Adipocyte (in vitro differentiated cells): ENCODE measurements around the gene PACSIN2.
"Not testable (repeated sequence)": the region's sequence is repeated elsewhere in the genome, so short reads cannot be mapped to it uniquely, and the experiment has no call there.

Experiments used
- DNase-seq: peaks from one replicate; pipeline ENCODE4 v3.0.0-alpha.2; 2015; ENCODE audit warnings: low read depth
- H3K27me3 ChIP-seq: replicated peaks from 2 replicates; pipeline ENCODE4 v1.7.0; 2013; ENCODE audit warnings: mild to moderate bottlenecking, low read length, moderate library complexity; ENCODE audit not compliant: control insufficient read depth, insufficient read depth
- H3K36me3 ChIP-seq: 2 replicates; pipeline ENCODE4 v1.7.0; 2013; ENCODE audit warnings: low read length, mild to moderate bottlenecking, moderate library complexity; ENCODE audit not compliant: control insufficient read depth, insufficient read depth, severe bottlenecking
- H3K4me1 ChIP-seq: 2 replicates; pipeline ENCODE4 v1.7.0; 2013; ENCODE audit warnings: mild to moderate bottlenecking, low read length, moderate library complexity; ENCODE audit not compliant: control insufficient read depth, insufficient read depth
- H3K4me3 ChIP-seq: 2 replicates; pipeline ENCODE4 v1.7.0; 2013; ENCODE audit warnings: mild to moderate bottlenecking, low read length, moderate library complexity
- H3K9ac ChIP-seq: 2 replicates; pipeline ENCODE4 v1.7.0; 2013; ENCODE audit warnings: mild to moderate bottlenecking, low read length, moderate library complexity
- H3K9me3 ChIP-seq: 2 replicates; pipeline ENCODE4 v1.7.0; 2013; ENCODE audit warnings: mild to moderate bottlenecking, low read length, moderate library complexity; ENCODE audit not compliant: control insufficient read depth

PACSIN2 gene

GRCh38 chr22:42972649-42973535, 42.1 kb downstream of the PACSIN2 start:
- H3K4me3 ChIP-seq, result no peak overlapping the region
- peaks cover 18% of the 10 kb centered on the region for H3K4me1 ChIP-seq
- no peaks in the 10 kb centered on the region for H3K36me3 ChIP-seq
- H3K9me3 ChIP-seq, result no peaks in the 10 kb centered on the region
- H3K9ac ChIP-seq, result no peak overlapping the region
- no peaks in the 10 kb centered on the region for H3K27me3 ChIP-seq
- DNase-seq, result no peak

GRCh38 chr22:42971473-42971860, 43.5 kb downstream of the PACSIN2 start:
- not testable (repeated sequence) for DNase-seq, H3K9me3 ChIP-seq, H3K27me3 ChIP-seq, H3K9ac ChIP-seq, H3K36me3 ChIP-seq, H3K4me3 ChIP-seq
- H3K4me1 ChIP-seq, result peaks cover 14% of the 10 kb centered on the region

DNA sequence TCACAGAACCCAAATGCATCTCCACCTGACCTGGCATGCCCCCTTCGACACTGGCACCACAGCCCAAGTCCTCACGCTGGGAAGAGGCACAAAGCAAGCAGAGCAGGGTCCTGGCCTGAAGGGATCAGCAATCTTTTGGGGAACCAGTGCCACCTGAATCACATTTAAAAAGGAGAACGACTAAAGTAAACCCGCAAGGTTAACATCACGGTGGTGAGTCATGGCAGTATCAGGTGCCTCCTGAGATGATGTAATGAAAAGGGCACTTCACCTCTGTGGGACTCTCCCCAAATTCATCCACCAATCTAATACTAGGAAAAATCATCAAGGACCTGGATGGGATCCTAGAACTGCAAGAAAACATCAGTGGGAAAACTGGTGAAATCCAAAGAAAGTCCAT, 44.9 kb downstream of the PACSIN2 start:
- no peaks in the 10 kb centered on the region for H3K9me3 ChIP-seq
- no peaks in the 10 kb centered on the region for H3K36me3 ChIP-seq

GRCh38 chr22:42969348-42969975, 45.5 kb downstream of the PACSIN2 start:
- Histone ChIP-seq H3K36me3 (no peaks in the 10 kb centered on the region), H3K4me1 (peaks cover 14% of the 10 kb centered on the region), H3K9ac (no peak overlapping the region), H3K27me3 (no peaks in the 10 kb centered on the region), H3K4me3 (no peak overlapping the region), H3K9me3 (no peaks in the 10 kb centered on the region)
- peak; percentile 83 for DNase-seq

More for the DNA sequence above, 44.9 kb downstream of the PACSIN2 start:
- DNase-seq, result no peak
- H3K4me1 ChIP-seq, result peaks cover 14% of the 10 kb centered on the region
- no peak overlapping the region for H3K4me3 ChIP-seq
- no peak overlapping the region for H3K9ac ChIP-seq
- no peaks in the 10 kb centered on the region for H3K27me3 ChIP-seq

- Histone ChIP-seq H3K9me3 (no peaks in the 10 kb centered on the region), H3K4me3 (no peak overlapping the region), H3K27me3 (no peaks in the 10 kb centered on the region), H3K36me3 (peaks cover 5% of the 10 kb centered on the region), H3K4me1 (peaks cover 14% of the 10 kb centered on the region), H3K9ac (no peak overlapping the region)
- no peak for DNase-seq
These were observed 47.0 kb downstream of the PACSIN2 start for GRCh38 chr22:42967933-42968332.

DNA sequence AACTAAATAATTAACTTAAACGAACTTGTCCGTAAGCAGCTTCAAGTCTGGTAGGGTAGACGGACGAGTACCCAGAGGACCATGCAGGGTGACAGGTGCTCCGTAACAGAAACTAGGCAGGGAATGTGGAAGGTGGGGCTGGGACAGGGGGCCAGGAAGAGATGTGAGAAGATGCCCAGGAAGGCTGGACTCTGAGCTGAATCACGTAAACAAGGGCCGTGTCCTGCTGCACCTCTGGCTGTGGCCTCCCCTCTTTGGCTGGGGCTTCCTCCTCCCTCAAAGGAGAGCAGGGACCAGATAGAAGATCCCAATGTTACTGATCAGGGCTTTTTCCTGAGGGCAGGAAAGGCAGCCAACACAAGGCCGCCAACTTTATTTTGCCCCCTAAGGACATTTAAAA, 47.9 kb downstream of the PACSIN2 start:
- H3K4me3 ChIP-seq, result no peak overlapping the region
- H3K36me3 ChIP-seq, result peaks cover 5% of the 10 kb centered on the region
- no peaks in the 10 kb centered on the region for H3K9me3 ChIP-seq
- no peak overlapping the region for H3K9ac ChIP-seq
- no peaks in the 10 kb centered on the region for H3K27me3 ChIP-seq
- no peak for DNase-seq
- peaks cover 17% of the 10 kb centered on the region for H3K4me1 ChIP-seq

GRCh38 chr22:42966497-42966896, 48.5 kb downstream of the PACSIN2 start:
- no peak overlapping the region for H3K4me3 ChIP-seq
- H3K36me3 ChIP-seq, result peaks cover 5% of the 10 kb centered on the region
- H3K9ac ChIP-seq, result no peak overlapping the region
- H3K4me1 ChIP-seq, result peaks cover 22% of the 10 kb centered on the region
- peak; percentile 29 for DNase-seq
- no peaks in the 10 kb centered on the region for H3K27me3 ChIP-seq
- H3K9me3 ChIP-seq, result no peaks in the 10 kb centered on the region

GRCh38 chr22:42964994-42965699, 49.8 kb downstream of the PACSIN2 start:
- Histone ChIP-seq H3K9ac (no peak overlapping the region), H3K36me3 (peaks cover 5% of the 10 kb centered on the region), H3K4me1 (peaks cover 26% of the 10 kb centered on the region), H3K9me3 (no peaks in the 10 kb centered on the region), H3K27me3 (no peaks in the 10 kb centered on the region), H3K4me3 (no peak overlapping the region)
- no peak for DNase-seq

DNA sequence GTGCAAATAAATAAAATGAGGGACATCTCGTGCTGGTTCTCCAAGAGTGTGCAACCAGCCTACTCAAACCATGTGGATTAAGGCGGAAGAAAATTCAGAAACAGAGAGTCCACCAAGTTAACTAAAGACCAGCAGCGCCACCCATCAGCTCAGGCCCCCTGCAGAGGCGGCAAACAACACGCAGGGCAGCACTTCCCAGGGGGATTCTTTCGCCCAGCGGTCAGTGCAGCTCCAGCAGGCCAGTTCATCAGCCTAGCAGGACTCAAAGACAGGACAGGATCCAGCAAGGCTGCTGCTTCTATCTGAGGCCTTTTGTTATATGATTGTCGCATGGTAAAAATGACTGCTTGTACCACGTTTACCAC, 51.7 kb downstream of the PACSIN2 start:
- DNase-seq, result no peak
- Histone ChIP-seq H3K9ac (no peak overlapping the region), H3K27me3 (no peaks in the 10 kb centered on the region), H3K36me3 (peaks cover 5% of the 10 kb centered on the region), H3K9me3 (no peaks in the 10 kb centered on the region), H3K4me3 (no peak overlapping the region), H3K4me1 (peaks cover 24% of the 10 kb centered on the region)

- no peaks in the 10 kb centered on the region for H3K9me3 ChIP-seq
- H3K4me3 ChIP-seq, result no peak overlapping the region
- peak; percentile 50 for DNase-seq
- H3K4me1 ChIP-seq, result peaks cover 28% of the 10 kb centered on the region
- no peak overlapping the region for H3K9ac ChIP-seq
- H3K27me3 ChIP-seq, result no peaks in the 10 kb centered on the region
- peaks cover 5% of the 10 kb centered on the region for H3K36me3 ChIP-seq
These were observed 52.4 kb downstream of the PACSIN2 start for GRCh38 chr22:42962295-42963230.
